IPS-NIHi7 (cell line): ENCODE data around the gene SUPT7L.
"Not testable (repeated sequence)": the region's sequence is repeated elsewhere in the genome, so short reads cannot be mapped to it uniquely, and the experiment has no call there.

Experiments used
- DNase-seq: peaks from one replicate; pipeline ENCODE4 v3.0.0; 2012; ENCODE audit warnings: mixed read lengths; ENCODE audit errors: extremely low spot score

Gene SUPT7L

GRCh38 chr2:27685577-27685976, 22.2 kb upstream of the SUPT7L start:
- no peak for DNase-seq

GRCh38 chr2:27685006-27685405, 21.6 kb upstream of the SUPT7L start:
- not testable (repeated sequence) for DNase-seq

- peak; percentile 79 for DNase-seq
Observed at GRCh38 chr2:27683390-27684071, 20.1 kb upstream of the SUPT7L start.

- not testable (repeated sequence) for DNase-seq
Observed at GRCh38 chr2:27682334-27682771, 18.9 kb upstream of the SUPT7L start.

GRCh38 chr2:27681841-27682240, 18.4 kb upstream of the SUPT7L start:
- no peak for DNase-seq

GRCh38 chr2:27680571-27680970, 17.2 kb upstream of the SUPT7L start:
- no peak for DNase-seq

- no peak for DNase-seq
Observed at GRCh38 chr2:27672723-27673486, 9.5 kb upstream of the SUPT7L start.

- no peak for DNase-seq
Observed at GRCh38 chr2:27671235-27671634, 7.8 kb upstream of the SUPT7L start.

- no peak for DNase-seq
Observed at GRCh38 chr2:27667446-27667845, 4.0 kb upstream of the SUPT7L start.

GRCh38 chr2:27664622-27665363, 1.4 kb upstream of the SUPT7L start:
- DNase-seq, result no peak

GRCh38 chr2:27664154-27664574, 750 bp upstream of the SUPT7L start:
- DNase-seq, result no peak

- no peak for DNase-seq
Observed at GRCh38 chr2:27661371-27661770, 2.0 kb downstream of the SUPT7L start.

- DNase-seq, result no peak
Observed at GRCh38 chr2:27655155-27655951, 8.1 kb downstream of the SUPT7L start.

GRCh38 chr2:27653397-27653796, 10.0 kb downstream of the SUPT7L start:
- no peak for DNase-seq

GRCh38 chr2:27652790-27653189, 10.6 kb downstream of the SUPT7L start:
- DNase-seq, result no peak

GRCh38 chr2:27652341-27652740, 11.1 kb downstream of the SUPT7L start:
- DNase-seq, result no peak

- DNase-seq, result no peak
Observed at GRCh38 chr2:27651056-27651455, 12.4 kb downstream of the SUPT7L start.

- no peak for DNase-seq
Observed at GRCh38 chr2:27647737-27648136, 15.7 kb downstream of the SUPT7L start.

GRCh38 chr2:27647289-27647688, 16.1 kb downstream of the SUPT7L start:
- DNase-seq, result no peak

GRCh38 chr2:27645197-27645596, 18.2 kb downstream of the SUPT7L start:
- DNase-seq, result no peak

- DNase-seq, result no peak
Observed at GRCh38 chr2:27640722-27641245, 22.6 kb downstream of the SUPT7L start.
